ENCODE measurements around the gene JAG2. TPM values are rescaled to one million over a fixed set of nuclear protein-coding genes. Genes with fewer than 3 reads are reported as not detected.

JAG2 gene
- total and polyA plus RNA-seq, 2 of the 4 experiments (the other 2 are of a cell fraction) = 0.18 to 0.58 TPM

DNA sequence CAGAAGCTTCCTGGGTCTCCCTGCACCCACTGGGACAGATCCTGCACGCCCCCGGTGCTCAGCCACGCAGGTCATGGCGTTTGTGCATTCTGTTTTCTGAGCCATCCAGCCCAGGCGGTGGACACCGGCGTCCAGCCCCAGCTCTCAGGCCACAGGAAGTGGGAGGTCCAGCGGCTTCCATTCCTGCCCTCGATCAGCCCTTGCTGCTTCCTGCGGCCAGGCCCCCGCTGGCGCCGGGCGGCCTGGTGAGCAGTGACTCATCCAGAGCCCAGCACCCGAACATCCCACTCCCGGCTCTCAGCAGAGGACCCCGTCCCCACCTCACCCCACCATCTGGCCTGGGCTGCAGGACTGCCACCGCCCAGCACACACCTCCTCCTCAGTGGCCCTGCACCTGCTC is 30.5 kb upstream of the JAG2 start:
- Histone ChIP-seq H2AK5ac (ENCODE audit: low read depth, low read length) (no peak overlapping the region), H2AK9ac (replicated peaks; ENCODE audit: low read depth, low read length, poor library complexity) (peak overlapping the region; percentile 65), H3K14ac (replicated peaks; ENCODE audit: low read depth, low read length) (no peak overlapping the region), H3K9me3 (ENCODE audit: control insufficient read depth, insufficient read depth, low read length) (no peaks in the 10 kb centered on the region), H3K79me1 (ENCODE audit: low read depth in 1 of 2, low read length in 2 of 2) (no peaks in the 10 kb centered on the region), H3K4me2 (ENCODE audit: low read depth, low read length) (no peak overlapping the region), H3K27ac (ENCODE audit: insufficient read depth, low read length) (no peak overlapping the region), H4K20me1 (ENCODE audit: insufficient read depth, low read length) (peaks cover 1% of the 10 kb centered on the region; the same call in 1 of the 2 replicates), H4K8ac (ENCODE audit: low read depth in 2 of 2, low read length in 2 of 2) (no peak overlapping the region), H3K56ac (ENCODE audit: extremely low read depth, insufficient read depth, low read length) (no peak overlapping the region), H3K4ac (ENCODE audit: low read depth, low read length) (no peak overlapping the region), H3K4me3 (ENCODE audit: insufficient read depth, low read depth, low read length) (no peak overlapping the region), H4K91ac (ENCODE audit: insufficient read depth, low read depth, low read length) (no peak overlapping the region), H3K18ac (ENCODE audit: low read depth, low read length) (no peak overlapping the region), H4K5ac (ENCODE audit: low read depth, low read length) (no peak overlapping the region), H2BK5ac (ENCODE audit: low read depth, low read length, poor library complexity, severe bottlenecking) (no peak overlapping the region), H3K9me1 (ENCODE audit: insufficient read depth, low read length) (no peaks in the 10 kb centered on the region), H2BK120ac (ENCODE audit: low read depth, low read length) (no peak overlapping the region), H3K4me1 (ENCODE audit: control insufficient read depth, insufficient read depth, low read length) (peaks cover 3% of the 10 kb centered on the region; the same call in 1 of the 2 replicates), H2BK15ac (ENCODE audit: low read depth, low read length) (no peak overlapping the region), H2AFZ (replicated peaks; ENCODE audit: low read length, poor library complexity) (peak overlapping the region; percentile 70), H3K23ac (ENCODE audit: low read depth, low read length) (no peak overlapping the region), H3K9ac (ENCODE audit: low read depth, low read length) (no peak overlapping the region), H2BK20ac (ENCODE audit: low read depth, low read length) (no peak overlapping the region), H3K27me3 (ENCODE audit: control insufficient read depth, insufficient read depth, low read length) (peaks cover 43% of the 10 kb centered on the region), H3K36me3 (ENCODE audit: control insufficient read depth, insufficient read depth, low read length) (no peaks in the 10 kb centered on the region)
- WGBS, 2 experiments (ENCODE audit: extremely low coverage in 2 of 2, insufficient read length in 1 of 2) = 55% methylated on average over 8 of the region's 18 CpGs; no CpG with 5 or more reads in 1 of the 2 experiments
- TF ChIP-seq FOS (IDR thresholded peaks at IDR 0.05; ENCODE audit: low read depth, low read length) = no peak
- TF ChIP-seq RAD21 (IDR thresholded peaks at IDR 0.05; ENCODE audit: low read length) = no peak
- no peak for TF ChIP-seq CHD1 (IDR thresholded peaks at IDR 0.05; ENCODE audit: low read depth, low read length)
- no peak for TF ChIP-seq SMC3 (IDR thresholded peaks at IDR 0.05; ENCODE audit: low read depth, low read length)
- TF ChIP-seq BHLHE40 (IDR thresholded peaks at IDR 0.05; ENCODE audit: low read depth, low read length) = no peak
- TF ChIP-seq MAFK (IDR thresholded peaks at IDR 0.05; ENCODE audit: low read depth, low read length) = no peak
- TF ChIP-seq CEBPB (IDR thresholded peaks at IDR 0.05; ENCODE audit: low read depth, low read length) = no peak
- TF ChIP-seq, protein P1, sequence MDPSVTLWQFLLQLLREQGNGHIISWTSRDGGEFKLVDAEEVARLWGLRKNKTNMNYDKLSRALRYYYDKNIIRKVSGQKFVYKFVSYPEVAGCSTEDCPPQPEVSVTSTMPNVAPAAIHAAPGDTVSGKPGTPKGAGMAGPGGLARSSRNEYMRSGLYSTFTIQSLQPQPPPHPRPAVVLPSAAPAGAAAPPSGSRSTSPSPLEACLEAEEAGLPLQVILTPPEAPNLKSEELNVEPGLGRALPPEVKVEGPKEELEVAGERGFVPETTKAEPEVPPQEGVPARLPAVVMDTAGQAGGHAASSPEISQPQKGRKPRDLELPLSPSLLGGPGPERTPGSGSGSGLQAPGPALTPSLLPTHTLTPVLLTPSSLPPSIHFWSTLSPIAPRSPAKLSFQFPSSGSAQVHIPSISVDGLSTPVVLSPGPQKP (IDR thresholded peaks at IDR 0.05; ENCODE audit: borderline replicate concordance, low read depth, low read length) = no peak
- dilution Hi-C loops (cut with HindIII; ENCODE audit: low sequenced_read_pairs, unreplicated experiment) (no loop called here), in situ Hi-C loops (cut with MboI; ENCODE audit: low sequenced_read_pairs) (no loop called here), intact Hi-C loops (cut with micrococcal nuclease) (no loop called here)
- ChIA-PET POLR2A (ENCODE audit: unreplicated experiment) (no interaction called here), CTCF (no interaction called here)
- no TSS peak for BruUV-seq (replicated peaks)
- DNase-seq (peak; percentile 19), ATAC-seq (ENCODE audit: low read depth) (no peak)

All from IMR-90 (cell line).